Bronchial epithelial cell (primary cell): Measurements from ENCODE around the gene HMGB3. TPM values are rescaled to one million over a fixed set of nuclear protein-coding genes. Genes with fewer than 3 reads are reported as not detected.
"Not testable (repeated sequence)": the region's sequence is repeated elsewhere in the genome, so short reads cannot be mapped to it uniquely, and the experiment has no call there.

Source experiments
- DNase-seq: peaks from one replicate; pipeline ENCODE4 v3.0.0-alpha.2; 2010; ENCODE audit warnings: low read depth
- FAIRE-seq: peaks from 2 replicates; lab custom pipeline; 2011; peaks lifted over from hg19 to GRCh38; lab: Jason Lieb, UNC
- H3K27me3 ChIP-seq: 2 replicates; pipeline ENCODE4 v1.5.1; 2011; ENCODE audit warnings: low read length; ENCODE audit not compliant: control insufficient read depth, insufficient read depth
- H3K36me3 ChIP-seq: 2 replicates; pipeline ENCODE4 v1.5.1; 2011; ENCODE audit warnings: low read length; ENCODE audit not compliant: control insufficient read depth, insufficient read depth
- H3K4me3 ChIP-seq: 2 replicates; pipeline ENCODE4 v1.5.1; 2011; ENCODE audit warnings: mild to moderate bottlenecking, low read depth, low read length, control low read depth
- CTCF ChIP-seq: IDR thresholded peaks from 2 replicates; pipeline ENCODE4 v1.5.1; 2011; ENCODE audit warnings: mild to moderate bottlenecking, moderate library complexity, low read length, control low read depth, inconsistent platforms; ENCODE audit not compliant: insufficient read depth, severe bottlenecking
- total RNA-seq: library from RNA; depleted of rRNA; stranded (reverse); fragments of >200 nt; gene quantifications from 2 replicates; pipeline ENCODE4 v1.2.1, GENCODE V29; 2014

The HMGB3 gene
- total RNA-seq, 1 donor from 2014 or later = 74.5 TPM

DNA sequence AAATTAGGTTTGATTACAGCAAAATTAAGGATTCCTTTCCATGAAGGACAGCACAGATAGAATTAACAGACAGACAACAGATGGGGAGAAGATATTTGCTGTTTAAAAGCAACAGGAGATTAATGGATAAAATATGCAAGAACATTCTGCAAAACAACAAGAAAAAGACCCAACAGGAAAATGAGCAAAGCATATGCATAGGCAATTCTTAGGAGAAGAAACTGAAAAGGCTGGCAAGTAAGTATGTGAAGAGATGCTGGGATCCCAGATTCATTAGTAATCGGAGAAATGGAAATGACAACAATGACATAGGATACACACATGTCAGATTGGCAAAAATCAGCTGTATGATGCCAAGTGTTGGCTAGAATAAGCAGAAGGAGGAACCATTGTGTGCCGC lies 27.5 kb upstream of the HMGB3 start:
- no peak for FAIRE-seq
- no peak for DNase-seq
- Histone ChIP-seq H3K4me3 (no peak overlapping the region), H3K36me3 (no peaks in the 10 kb centered on the region), H3K27me3 (no peaks in the 10 kb centered on the region)
- TF ChIP-seq CTCF = no peak

DNA sequence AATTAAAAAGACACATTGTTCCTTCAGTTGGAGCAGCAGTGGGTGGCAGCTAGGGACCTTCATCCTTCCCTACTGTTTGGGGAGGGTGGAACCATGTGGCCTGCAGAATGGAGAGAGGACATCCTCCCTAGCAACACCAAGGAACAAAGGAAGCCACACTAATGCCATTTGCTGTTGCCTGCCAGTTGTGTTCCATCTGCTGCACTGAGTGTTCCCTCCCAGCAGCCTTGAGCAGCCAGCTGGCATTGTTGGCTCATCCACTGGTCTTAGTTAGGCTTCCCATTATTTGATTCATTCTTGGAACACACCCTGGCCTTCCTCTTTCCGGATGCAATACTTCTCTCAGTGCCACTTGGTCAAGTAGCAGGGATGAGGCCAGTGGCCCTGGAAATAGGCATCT lies 25.0 kb upstream of the HMGB3 start:
- no peak overlapping the region for H3K4me3 ChIP-seq
- TF ChIP-seq CTCF = no peak
- no peak for FAIRE-seq
- DNase-seq = no peak
- no peaks in the 10 kb centered on the region for H3K36me3 ChIP-seq
- H3K27me3 ChIP-seq = no peaks in the 10 kb centered on the region

- Histone ChIP-seq H3K4me3 (no peak overlapping the region), H3K36me3 (no peaks in the 10 kb centered on the region), H3K27me3 (no peaks in the 10 kb centered on the region)
- FAIRE-seq = no peak
- TF ChIP-seq CTCF = no peak
- DNase-seq = no peak
Measured at GRCh38 chrX:150959557-150959956, 23.6 kb upstream of the HMGB3 start.

DNA sequence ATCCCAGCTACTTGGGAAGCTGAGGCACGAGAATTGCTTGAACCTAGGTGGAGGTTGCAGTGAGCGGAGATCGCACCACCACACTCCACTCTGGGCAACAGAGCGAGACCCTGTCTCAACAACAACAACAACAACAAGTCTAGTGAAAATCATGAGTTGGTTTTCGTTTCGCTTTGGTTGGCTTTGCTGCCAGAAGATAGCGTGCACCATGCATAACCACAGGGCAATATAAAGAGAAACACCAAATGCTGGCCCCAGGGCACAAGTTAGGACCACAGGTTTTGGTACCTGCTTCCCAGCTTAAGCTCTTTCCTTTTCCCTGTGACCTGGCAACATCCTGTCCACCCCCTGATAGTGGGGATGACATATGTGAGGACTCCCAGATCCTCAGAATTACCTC lies 21.5 kb upstream of the HMGB3 start:
- DNase-seq (no peak), FAIRE-seq (no peak)
- Histone ChIP-seq H3K27me3 (no peaks in the 10 kb centered on the region), H3K36me3 (no peaks in the 10 kb centered on the region), H3K4me3 (no peak overlapping the region)
- no peak for TF ChIP-seq CTCF

DNA sequence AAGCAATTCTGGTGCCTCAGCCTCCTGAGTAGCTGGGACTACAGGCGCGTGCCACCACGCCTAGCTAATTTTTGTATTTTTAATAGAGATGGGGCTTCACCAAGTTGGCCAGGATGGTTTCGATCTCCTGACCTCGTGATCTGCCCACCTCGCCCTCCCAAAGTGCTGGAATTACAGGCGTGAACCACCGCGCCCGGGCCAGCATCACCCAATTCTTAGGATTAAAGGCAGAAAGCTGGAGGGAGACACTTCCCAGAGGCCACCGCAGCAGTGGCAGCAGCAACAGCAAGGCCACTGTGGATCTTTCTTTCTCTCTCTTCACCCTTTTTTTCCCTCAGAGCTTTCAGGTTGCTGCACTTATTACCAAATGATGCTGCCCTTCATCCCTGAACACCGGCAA lies 18.7 kb upstream of the HMGB3 start:
- H3K36me3 ChIP-seq, H3K27me3 ChIP-seq, DNase-seq, FAIRE-seq, H3K4me3 ChIP-seq: not testable (repeated sequence)

DNA sequence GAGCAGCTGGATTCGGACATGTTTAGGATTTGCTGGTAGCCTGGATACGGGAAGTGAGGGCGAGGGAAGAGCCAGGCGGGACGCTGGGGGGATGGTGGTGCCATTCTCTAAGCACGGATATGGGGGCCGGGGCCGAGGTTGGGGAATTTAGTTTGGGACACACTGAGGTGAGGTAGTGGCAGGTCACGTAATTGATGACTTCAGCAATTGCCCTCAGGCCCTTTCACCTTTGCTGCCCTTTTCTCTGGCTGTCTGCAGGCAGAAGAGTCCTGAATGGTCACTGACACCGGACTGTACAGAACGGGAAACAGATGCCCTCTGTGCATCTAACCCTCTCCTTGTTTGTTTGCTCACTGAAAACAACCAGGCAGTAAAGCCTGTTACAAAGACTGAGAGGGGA lies 16.9 kb upstream of the HMGB3 start:
- no peak for FAIRE-seq

More for the DNA sequence above, 16.9 kb upstream of the HMGB3 start:
- no peak overlapping the region for H3K4me3 ChIP-seq
- TF ChIP-seq CTCF = no peak
- H3K27me3 ChIP-seq = no peaks in the 10 kb centered on the region
- no peak for DNase-seq
- H3K36me3 ChIP-seq = no peaks in the 10 kb centered on the region
